NCI-H2081 treated with DMSO at 0.1 percent for 48 hours (cell line): Measurements from ENCODE around the gene FBXW2.
A peak's percentile ranks its signal among the peaks of the same experiment; 100 is the strongest.
"Not testable (repeated sequence)": the region's sequence is repeated elsewhere in the genome, so short reads cannot be mapped to it uniquely, and the experiment has no call there.

Experiments used
- DNase-seq: peaks from one replicate; lab custom pipeline; 2025; lab: John Stamatoyannopoulos, UW

The FBXW2 gene

GRCh38 chr9:120792898-120793765 lies at the start of gene FBXW2:
Gene FBXW2, minus strand, starts transcription at chr9:120793416. Its CDS starts 5,158 bp downstream, at chr9:120788258.
- peak; percentile 49 for DNase-seq

- DNase-seq = no peak
Measured at GRCh38 chr9:120841930-120842684, 48.9 kb upstream of the FBXW2 start.

GRCh38 chr9:120839146-120839545 lies 45.9 kb upstream of the FBXW2 start:
- DNase-seq = no peak

GRCh38 chr9:120837921-120838320 lies 44.7 kb upstream of the FBXW2 start:
- DNase-seq = no peak

- DNase-seq = no peak
Measured at GRCh38 chr9:120833325-120833724, 40.1 kb upstream of the FBXW2 start.

GRCh38 chr9:120832807-120833206 lies 39.6 kb upstream of the FBXW2 start:
- DNase-seq = no peak

GRCh38 chr9:120830865-120831264 lies 37.6 kb upstream of the FBXW2 start:
- no peak for DNase-seq

GRCh38 chr9:120830151-120830550 lies 36.9 kb upstream of the FBXW2 start:
- no peak for DNase-seq

- DNase-seq = no peak
Measured at GRCh38 chr9:120829650-120830049, 36.4 kb upstream of the FBXW2 start.

GRCh38 chr9:120820095-120820494 lies 26.9 kb upstream of the FBXW2 start:
- DNase-seq = no peak

- DNase-seq = no peak
Measured at GRCh38 chr9:120818595-120818994, 25.4 kb upstream of the FBXW2 start.

- DNase-seq = no peak
Measured at GRCh38 chr9:120815075-120815474, 21.9 kb upstream of the FBXW2 start.

GRCh38 chr9:120808931-120809330 lies 15.7 kb upstream of the FBXW2 start:
- no peak for DNase-seq

GRCh38 chr9:120807607-120808379 lies 14.6 kb upstream of the FBXW2 start:
- DNase-seq = no peak

- DNase-seq = not testable (repeated sequence)
Measured at GRCh38 chr9:120804784-120805363, 11.7 kb upstream of the FBXW2 start.

GRCh38 chr9:120801441-120801840 lies 8.2 kb upstream of the FBXW2 start:
- DNase-seq = no peak

- DNase-seq = no peak
Measured at GRCh38 chr9:120791161-120791560, 2.1 kb downstream of the FBXW2 start.

GRCh38 chr9:120787933-120788332 lies 5.3 kb downstream of the FBXW2 start:
- DNase-seq = no peak

- no peak for DNase-seq
Measured at GRCh38 chr9:120783602-120784047, 9.6 kb downstream of the FBXW2 start.

GRCh38 chr9:120781236-120781635 lies 12.0 kb downstream of the FBXW2 start:
- no peak for DNase-seq

- no peak for DNase-seq
Measured at GRCh38 chr9:120780367-120780766, 12.8 kb downstream of the FBXW2 start.

- DNase-seq = no peak
Measured at GRCh38 chr9:120779227-120779626, 14.0 kb downstream of the FBXW2 start.
